Endothelial cell of umbilical vein (primary cell): Measurements from ENCODE around the gene ZC3H18.

Source experiments
- CTCF ChIP-seq, 2 donors: IDR thresholded peaks; 1 replicate in 1 of 2; 2 replicates in 1 of 2; pipeline ENCODE4 v1.5.1; 2011; ENCODE audit warnings: low read length in 2 of 2, mild to moderate bottlenecking in 2 of 2, moderate library complexity in 2 of 2, control low read depth in 1 of 2, inconsistent platforms in 1 of 2, low read depth in 1 of 2; ENCODE audit not compliant: insufficient read depth in 1 of 2; ENCODE audit errors: extremely low read depth in 1 of 2
- EZH2 ChIP-seq: IDR thresholded peaks from 2 replicates; pipeline ENCODE4 v1.6.1; 2012; ENCODE audit warnings: borderline replicate concordance, low read depth, mild to moderate bottlenecking, moderate library complexity, low read length, inconsistent platforms; ENCODE audit not compliant: severe bottlenecking
- MAX ChIP-seq: IDR thresholded peaks from 2 replicates; pipeline ENCODE4 v1.6.1; 2011; ENCODE audit not compliant: insufficient read depth, insufficient read length
- POLR2A ChIP-seq: IDR thresholded peaks from 2 replicates; pipeline ENCODE4 v1.6.1; 2012; ENCODE audit warnings: low read depth, mild to moderate bottlenecking, control low read depth, low read length

DNA sequence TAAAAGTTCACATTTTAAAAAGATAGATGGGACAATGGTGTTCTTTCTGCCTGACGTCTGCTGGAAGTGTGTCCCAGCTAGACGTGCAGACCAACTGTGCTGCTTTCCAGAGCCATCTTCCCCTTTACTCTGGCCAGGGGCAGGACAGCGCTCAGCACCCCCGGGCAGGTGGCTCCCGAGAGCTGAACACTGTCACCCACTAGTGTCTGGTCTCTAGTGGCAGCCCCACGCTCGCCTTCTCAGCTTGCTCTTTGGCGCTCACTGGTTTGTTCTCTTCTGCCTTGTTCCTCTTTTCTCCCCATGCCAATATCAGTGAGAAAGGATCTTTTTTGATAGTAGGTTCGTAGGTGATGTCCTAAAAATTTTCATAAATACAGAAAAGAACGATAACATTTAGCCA is 25.7 kb downstream of the ZC3H18 start:
- TF ChIP-seq CTCF (IDR thresholded peaks at IDR 0.05; ENCODE audit: extremely low read depth in 1 of 2, insufficient read depth in 1 of 2, low read depth in 1 of 2, low read length in 2 of 2) (no peak), POLR2A (no peak), EZH2 (no peak), MAX (no peak)
